ENCODE data around the gene SMOC1.

DNA sequence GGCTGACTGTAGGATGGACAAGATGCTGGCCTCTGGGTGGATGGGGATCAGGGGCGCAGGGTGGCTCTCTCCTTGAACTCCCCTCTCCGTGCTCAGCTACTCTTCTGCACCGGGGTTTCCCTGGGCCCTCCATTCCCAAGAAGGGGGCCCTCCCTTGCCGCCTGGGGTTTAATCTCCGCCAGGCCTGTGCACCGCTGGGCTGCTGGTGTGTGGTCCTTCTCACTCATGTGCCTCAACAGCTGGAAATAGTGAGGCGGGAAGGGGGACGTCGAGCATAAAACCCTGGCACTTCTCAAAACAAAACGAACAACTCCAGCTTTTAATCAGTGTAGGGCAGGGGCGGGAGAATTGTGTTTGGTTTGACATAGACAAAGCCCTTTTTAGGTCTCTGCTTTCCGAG lies 19.0 kb upstream of the SMOC1 start:
- no peak for TF ChIP-seq EZH2 (IDR thresholded peaks at IDR 0.05; ENCODE audit: borderline replicate concordance, low read depth, low read length, severe bottlenecking)
- TF ChIP-seq, protein P1, sequence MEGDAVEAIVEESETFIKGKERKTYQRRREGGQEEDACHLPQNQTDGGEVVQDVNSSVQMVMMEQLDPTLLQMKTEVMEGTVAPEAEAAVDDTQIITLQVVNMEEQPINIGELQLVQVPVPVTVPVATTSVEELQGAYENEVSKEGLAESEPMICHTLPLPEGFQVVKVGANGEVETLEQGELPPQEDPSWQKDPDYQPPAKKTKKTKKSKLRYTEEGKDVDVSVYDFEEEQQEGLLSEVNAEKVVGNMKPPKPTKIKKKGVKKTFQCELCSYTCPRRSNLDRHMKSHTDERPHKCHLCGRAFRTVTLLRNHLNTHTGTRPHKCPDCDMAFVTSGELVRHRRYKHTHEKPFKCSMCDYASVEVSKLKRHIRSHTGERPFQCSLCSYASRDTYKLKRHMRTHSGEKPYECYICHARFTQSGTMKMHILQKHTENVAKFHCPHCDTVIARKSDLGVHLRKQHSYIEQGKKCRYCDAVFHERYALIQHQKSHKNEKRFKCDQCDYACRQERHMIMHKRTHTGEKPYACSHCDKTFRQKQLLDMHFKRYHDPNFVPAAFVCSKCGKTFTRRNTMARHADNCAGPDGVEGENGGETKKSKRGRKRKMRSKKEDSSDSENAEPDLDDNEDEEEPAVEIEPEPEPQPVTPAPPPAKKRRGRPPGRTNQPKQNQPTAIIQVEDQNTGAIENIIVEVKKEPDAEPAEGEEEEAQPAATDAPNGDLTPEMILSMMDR (IDR thresholded peaks at IDR 0.05; ENCODE audit: borderline replicate concordance, extremely low read depth, low read length, poor library complexity, severe bottlenecking) = no peak
